CD4-positive, alpha-beta memory T cell (primary cell): ENCODE measurements around the gene KAT8. TPM values are rescaled to one million over a fixed set of nuclear protein-coding genes. Genes with fewer than 3 reads are reported as not detected.

Source experiments
- CTCF ChIA-PET: fragments of 350-600 bp; sonication (Branson Sonifier 250); formaldehyde crosslinking; loops from one replicate; lab custom pipeline; 2021; ENCODE audit warnings: inconsistent platforms; ENCODE audit not compliant: partially characterized antibody; lab: Charles Lee
- POLR2A ChIA-PET: fragments of 350-600 bp; sonication (Branson Sonifier 250); formaldehyde crosslinking; loops from one replicate; lab custom pipeline; 2021; ENCODE audit not compliant: partially characterized antibody; lab: Charles Lee
- DNase-seq, 5 donors: peaks; one replicate each; pipeline versions ENCODE4 v3.0.0 to v3.0.0-alpha.2; 2020 to 2022; ENCODE audit warnings: mixed read lengths in 1 of 5
- H3K27ac ChIP-seq: one replicate; pipeline ENCODE4 v1.7.0; 2013; ENCODE audit warnings: low read depth, low read length
- H3K27me3 ChIP-seq: 2 replicates; pipeline ENCODE4 v1.7.0; 2013; ENCODE audit warnings: mild to moderate bottlenecking, low read length, moderate library complexity; ENCODE audit not compliant: insufficient read depth
- H3K36me3 ChIP-seq: 2 replicates; pipeline ENCODE4 v1.7.0; 2013; ENCODE audit warnings: mild to moderate bottlenecking, low read length, moderate library complexity; ENCODE audit not compliant: insufficient read depth
- H3K4me1 ChIP-seq: 2 replicates; pipeline ENCODE4 v1.7.0; 2013; ENCODE audit warnings: mild to moderate bottlenecking, low read length, moderate library complexity; ENCODE audit not compliant: insufficient read depth
- H3K4me3 ChIP-seq, 2 donors: one replicate each; pipeline ENCODE4 v1.7.0; 2013; ENCODE audit warnings: low read length in 2 of 2, mild to moderate bottlenecking in 1 of 2
- H3K9me3 ChIP-seq, 2 donors: one replicate each; pipeline ENCODE4 v1.7.0; 2013; ENCODE audit warnings: low read length in 2 of 2, control low read depth in 1 of 2; ENCODE audit not compliant: control insufficient read depth in 1 of 2
- H3K27ac Mint-ChIP-seq, 7 donors: one replicate each; pipeline ENCODE4 v1.8.0; 2020 to 2021; ENCODE audit warnings: mixed read lengths in 7 of 7, mild to moderate bottlenecking in 6 of 7, inconsistent platforms in 3 of 7, moderate library complexity in 3 of 7
- H3K27me3 Mint-ChIP-seq, 2 donors: one replicate each; pipeline ENCODE4 v1.8.0; 2020 to 2021; ENCODE audit warnings: mixed read lengths in 2 of 2
- H3K36me3 Mint-ChIP-seq, 2 donors: one replicate each; pipeline ENCODE4 v1.8.0; 2020 to 2021; ENCODE audit warnings: mixed read lengths in 2 of 2, inconsistent platforms in 1 of 2, mild to moderate bottlenecking in 1 of 2
- H3K4me1 Mint-ChIP-seq, 4 donors: one replicate each; pipeline ENCODE4 v1.8.0; 2020 to 2021; ENCODE audit warnings: mixed read lengths in 4 of 4, mild to moderate bottlenecking in 1 of 4
- H3K4me3 Mint-ChIP-seq, 8 donors: one replicate each; pipeline ENCODE4 v1.8.0; 2020 to 2021; ENCODE audit warnings: mixed read lengths in 8 of 8, mild to moderate bottlenecking in 7 of 8, moderate library complexity in 6 of 8, inconsistent platforms in 3 of 8
- H3K9me3 Mint-ChIP-seq, 8 donors: one replicate each; pipeline ENCODE4 v1.8.0; 2020 to 2021; ENCODE audit warnings: mixed read lengths in 8 of 8, mild to moderate bottlenecking in 5 of 8, inconsistent platforms in 3 of 8, moderate library complexity in 1 of 8
- intact Hi-C: fragments of 100-400 bp; cut with micrococcal nuclease; formaldehyde crosslinking; loops from one replicate; pipeline ENCODE4 v1.15.1; 2023
- polyA plus RNA-seq, 2 donors: library from polyadenylated mRNA; unstranded; fragments of 300-500 nt; fragmentation: Illumina TruSeq; gene quantifications; one replicate each; pipeline ENCODE4 v1.2.3, GENCODE V29; 2021
- total RNA-seq, 2 experiments: library from RNA; stranded (reverse); gene quantifications; one replicate each; pipeline ENCODE4 v1.2.3, GENCODE V29; 2021

The KAT8 gene
- 10 to 100 TPM; 90.8 to 94.2 TPM for total RNA-seq
- polyA plus RNA-seq: 10 to 100 TPM; 37.5 to 68.8 TPM

- peaks cover 0 to 2% (median 0%) of the 10 kb centered on the region in 8 donors for H3K9me3 Mint-ChIP-seq
- Histone ChIP-seq H3K36me3 (peaks cover 35% of the 10 kb centered on the region), H3K4me1 (peaks cover 11% of the 10 kb centered on the region), H3K27ac (peak within 1 kb of the TSS; percentile 89), H3K4me3 (peak within 1 kb of the TSS; percentile 63 to 76), H3K9me3 (no peaks in the 10 kb centered on the region), H3K27me3 (no peaks in the 10 kb centered on the region)
- intact Hi-C loops: loop anchor here (1.0 kb wide), 8 partner anchors 23 to 342 kb away; partner anchors contain the start of genes ARMC5, VKORC1, ZNF646 and ZNF668
- DNase-seq: peak; percentile 98 to 99 (median 98)
- no peaks in the 10 kb centered on the region for H3K27me3 Mint-ChIP-seq
- peaks cover 9 to 19% (median 13%) of the 10 kb centered on the region in 4 donors for H3K4me1 Mint-ChIP-seq
- CTCF ChIA-PET: interaction anchor here (1.0 to 8.2 kb wide), 6 partner anchors 22 to 133 kb away, joined by 3 to 56 read pairs (median 5); partner anchors contain the start of genes HSD3B7, PYCARD, ZNF646 and ZNF668
- H3K27ac Mint-ChIP-seq: peak within 1 kb of the TSS; percentile 80 to 98 (median 95)
- H3K4me3 Mint-ChIP-seq: peak within 1 kb of the TSS; percentile 83 to 93 (median 89)
- peaks cover 17 to 38% of the 10 kb centered on the region in 2 donors for H3K36me3 Mint-ChIP-seq
- POLR2A ChIA-PET: interaction anchor here (1.0 to 7.9 kb wide), 28 partner anchors 9 to 760 kb away, joined by 3 to 121 read pairs (median 6); partner anchors contain the start of genes ARMC5, BCKDK, FBXL19 and FUS
Measured at GRCh38 chr16:31117384-31118222, at the start of gene KAT8. KAT8 (plus strand) TSS chr16:31117664; CDS start chr16:31117682, 18 bp downstream.

GRCh38 chr16:31071861-31072260 lies 45.6 kb upstream of the KAT8 start:
- peaks cover 10% of the 10 kb centered on the region for H3K36me3 ChIP-seq
- POLR2A ChIA-PET: interaction anchor here (3.0 to 3.9 kb wide), 2 partner anchors 37 to 70 kb away, joined by 67 to 74 read pairs; partner anchors contain the start of gene STX4
- DNase-seq: no peak
- no peaks in the 10 kb centered on the region for H3K27me3 ChIP-seq
- Mint-ChIP-seq H3K9me3 (peaks cover 0 to 2% (median 0%) of the 10 kb centered on the region in 8 donors), H3K27ac (peak overlapping the region; percentile 93 to 98 (median 95)), H3K36me3 (peaks cover 0 to 33% of the 10 kb centered on the region in 2 donors), H3K4me1 (peaks cover 27 to 60% (median 39%) of the 10 kb centered on the region in 4 donors), H3K4me3 (peak overlapping the region; percentile 92 to 99 (median 97)), H3K27me3 (peaks cover 0 to 2% of the 10 kb centered on the region in 2 donors)
- H3K4me1 ChIP-seq: peaks cover 27% of the 10 kb centered on the region
- CTCF ChIA-PET: interaction anchor here (0.9 to 1.5 kb wide), 2 partner anchors 45 to 136 kb away, joined by 3 to 4 read pairs; partner anchors contain the start of gene KAT8
- no peaks in the 10 kb centered on the region for H3K9me3 ChIP-seq
- peak overlapping the region; percentile 87 for H3K27ac ChIP-seq
- intact Hi-C loops: no loop called here
- peak overlapping the region in 1 of 2 donors; percentile 81 for H3K4me3 ChIP-seq

DNA sequence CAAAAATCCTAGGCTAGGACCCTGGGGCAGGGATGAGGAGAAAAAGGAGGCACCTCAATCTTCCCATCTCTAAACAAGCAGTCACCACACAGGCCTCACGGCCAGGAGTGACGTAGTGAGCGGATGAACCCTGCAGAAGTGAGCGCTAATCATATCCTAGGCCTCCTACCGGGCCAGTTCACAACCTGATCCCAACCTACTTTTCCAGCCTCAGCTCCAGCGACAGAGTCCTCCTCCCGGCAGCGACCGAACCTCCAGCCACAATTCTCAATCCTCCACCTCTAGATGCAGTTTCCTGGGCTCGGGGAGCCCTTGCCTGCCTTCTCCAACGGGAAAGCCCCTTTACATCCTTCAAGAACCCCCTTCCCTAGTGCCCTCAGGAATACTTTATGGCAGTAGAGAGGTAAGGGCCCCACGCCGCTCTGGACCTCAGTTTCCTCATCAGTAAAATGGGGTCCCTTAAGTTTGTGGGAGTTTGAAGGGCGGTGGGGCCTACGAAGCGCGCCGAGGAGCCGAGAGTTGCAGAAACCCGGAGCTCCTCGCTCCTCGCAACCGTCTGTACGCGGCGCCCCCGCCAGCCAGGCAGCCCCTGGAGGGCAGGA lies 44.8 kb upstream of the KAT8 start:
- POLR2A ChIA-PET: interaction anchor here (1.0 to 4.2 kb wide), 18 partner anchors 8 to 796 kb away, joined by 3 to 74 read pairs (median 10); partner anchors contain the start of genes ARMC5, FUS, HSD3B7 and KAT8
- H3K36me3 ChIP-seq: peaks cover 17% of the 10 kb centered on the region
- intact Hi-C loops: no loop called here
- Mint-ChIP-seq H3K4me3 (peak overlapping the region; percentile 92 to 99 (median 97)), H3K4me1 (peaks cover 24 to 54% (median 37%) of the 10 kb centered on the region in 4 donors), H3K27me3 (peaks cover 0 to 2% of the 10 kb centered on the region in 2 donors), H3K9me3 (peaks cover 0 to 2% (median 0%) of the 10 kb centered on the region in 8 donors), H3K36me3 (peaks cover under 1 to 38% of the 10 kb centered on the region in 2 donors), H3K27ac (peak overlapping the region; percentile 93 to 98 (median 95))
- CTCF ChIA-PET: interaction anchor here (0.9 to 1.9 kb wide), 2 partner anchors 70 to 137 kb away, joined by 3 to 10 read pairs; no protein-coding TSS in a partner anchor
- H3K4me3 ChIP-seq: peak overlapping the region; percentile 81 to 86
- H3K4me1 ChIP-seq: peaks cover 27% of the 10 kb centered on the region
- peak in 3 of 5 donors; percentile 22 to 47 (median 22) for DNase-seq
- no peaks in the 10 kb centered on the region for H3K27me3 ChIP-seq
- H3K27ac ChIP-seq: peak overlapping the region; percentile 87
- no peaks in the 10 kb centered on the region for H3K9me3 ChIP-seq

DNA sequence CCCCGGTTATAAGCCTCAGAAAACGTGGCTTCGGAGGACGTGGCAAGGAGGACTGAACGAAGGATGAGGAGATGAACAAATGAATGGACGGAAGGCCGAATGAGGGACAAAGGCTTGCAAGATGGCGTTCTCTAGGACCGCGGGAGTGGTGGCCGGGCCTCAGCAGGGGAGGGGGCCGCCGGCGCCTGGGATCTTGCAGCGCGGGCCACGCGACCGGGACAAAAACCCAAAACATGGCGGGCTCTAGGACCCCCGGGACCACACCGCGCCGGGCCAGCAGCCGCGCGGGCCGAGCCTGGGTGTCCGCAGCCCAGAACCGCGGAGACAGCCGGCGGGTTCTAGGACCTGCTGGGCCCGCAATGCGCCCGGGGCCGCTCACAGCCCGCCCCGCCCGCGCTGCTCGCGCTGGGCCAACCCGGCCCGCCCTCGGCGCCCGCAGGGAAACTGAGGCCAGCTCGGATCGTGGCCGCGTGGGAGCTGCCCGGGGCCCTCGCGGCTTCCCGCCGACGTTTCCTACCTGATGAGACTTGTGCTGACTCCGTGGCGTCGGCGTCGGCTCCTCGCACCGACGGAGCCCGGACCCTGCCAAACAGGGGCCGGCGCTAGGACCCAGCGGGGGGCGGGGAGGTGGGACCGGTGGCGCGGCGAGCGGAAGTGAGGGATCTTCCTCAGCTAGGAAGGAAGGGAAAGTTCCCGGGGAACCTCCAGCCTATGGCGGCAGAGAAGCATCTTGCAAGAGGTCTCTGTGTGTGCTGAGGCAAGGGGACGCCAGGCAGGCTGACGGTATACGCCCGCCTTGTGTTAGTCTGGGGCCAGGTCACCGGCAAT lies 44.1 kb upstream of the KAT8 start:
- Mint-ChIP-seq H3K4me1 (peaks cover 24 to 58% (median 35%) of the 10 kb centered on the region in 4 donors), H3K36me3 (peaks cover 6 to 45% of the 10 kb centered on the region in 2 donors), H3K27me3 (peaks cover 0 to 2% of the 10 kb centered on the region in 2 donors), H3K27ac (peak overlapping the region; percentile 93 to 99 (median 98)), H3K4me3 (peak overlapping the region; percentile 92 to 99 (median 97)), H3K9me3 (peaks cover 0 to 2% (median 0%) of the 10 kb centered on the region in 8 donors)
- intact Hi-C loops: no loop called here
- peak overlapping the region; percentile 87 for H3K27ac ChIP-seq
- H3K4me3 ChIP-seq: peak overlapping the region; percentile 81 to 86
- CTCF ChIA-PET: interaction anchor here (0.9 to 1.9 kb wide), 6 partner anchors 44 to 124 kb away, joined by 3 to 10 read pairs (median 4); partner anchors contain the start of genes HSD3B7 and KAT8
- H3K4me1 ChIP-seq: peaks cover 27% of the 10 kb centered on the region
- POLR2A ChIA-PET: interaction anchor here (0.8 to 4.2 kb wide), 37 partner anchors 9 to 800 kb away, joined by 3 to 74 read pairs (median 5); partner anchors contain the start of genes ARMC5, BCKDK, FBRS and FUS
- DNase-seq: peak; percentile 84 to 91 (median 84)
- H3K27me3 ChIP-seq: no peaks in the 10 kb centered on the region
- peaks cover 24% of the 10 kb centered on the region for H3K36me3 ChIP-seq
- H3K9me3 ChIP-seq: no peaks in the 10 kb centered on the region

- no peaks in the 10 kb centered on the region for H3K9me3 ChIP-seq
- peaks cover 20 to 58% (median 30%) of the 10 kb centered on the region in 4 donors for H3K4me1 Mint-ChIP-seq
- peaks cover 0 to 2% (median 0%) of the 10 kb centered on the region in 8 donors for H3K9me3 Mint-ChIP-seq
- H3K4me1 ChIP-seq: peaks cover 27% of the 10 kb centered on the region
- ChIA-PET CTCF (interaction anchor here (0.9 to 1.9 kb wide), 6 partner anchors 43 to 124 kb away, joined by 3 to 10 read pairs (median 4); partner anchors contain the start of genes HSD3B7 and KAT8), POLR2A (interaction anchor here (0.8 to 4.2 kb wide), 36 partner anchors 10 to 799 kb away, joined by 3 to 74 read pairs (median 6); partner anchors contain the start of genes ARMC5, BCKDK, FBRS and FUS)
- no peaks in the 10 kb centered on the region for H3K27me3 ChIP-seq
- H3K36me3 Mint-ChIP-seq: peaks cover 6 to 51% of the 10 kb centered on the region in 2 donors
- DNase-seq: peak; percentile 94 to 99 (median 98)
- peak within 1 kb of the TSS; percentile 81 to 86 for H3K4me3 ChIP-seq
- H3K27me3 Mint-ChIP-seq: peaks cover 0 to 2% of the 10 kb centered on the region in 2 donors
- H3K4me3 Mint-ChIP-seq: peak within 1 kb of the TSS; percentile 92 to 99 (median 97)
- peaks cover 32% of the 10 kb centered on the region for H3K36me3 ChIP-seq
- H3K27ac Mint-ChIP-seq: peak within 1 kb of the TSS; percentile 93 to 99 (median 98)
- intact Hi-C loops: loop anchor here (1.0 kb wide), 10 partner anchors 20 to 795 kb away; partner anchors contain the start of genes ARMC5, CFAP119, FUS and KAT8
- H3K27ac ChIP-seq: peak within 1 kb of the TSS; percentile 87
Measured at GRCh38 chr16:31073970-31074813, 43.3 kb upstream of the KAT8 start, which contains the start of the genes ZNF646 and ZNF668. ZNF646 (plus strand) TSS chr16:31074422; CDS start chr16:31076325, 1,903 bp downstream. ZNF668 (minus strand) TSS chr16:31074240; CDS start chr16:31064459, 9,781 bp downstream.
